ENCODE data around the gene SPATA13. TPM values are rescaled to one million over a fixed set of nuclear protein-coding genes. Genes with fewer than 3 reads are reported as not detected.
"Not testable (repeated sequence)": the region's sequence is repeated elsewhere in the genome, so short reads cannot be mapped to it uniquely, and the experiment has no call there.

Gene SPATA13
- total RNA-seq, 1 experiment from 2014 or later: 10.5 TPM

DNA sequence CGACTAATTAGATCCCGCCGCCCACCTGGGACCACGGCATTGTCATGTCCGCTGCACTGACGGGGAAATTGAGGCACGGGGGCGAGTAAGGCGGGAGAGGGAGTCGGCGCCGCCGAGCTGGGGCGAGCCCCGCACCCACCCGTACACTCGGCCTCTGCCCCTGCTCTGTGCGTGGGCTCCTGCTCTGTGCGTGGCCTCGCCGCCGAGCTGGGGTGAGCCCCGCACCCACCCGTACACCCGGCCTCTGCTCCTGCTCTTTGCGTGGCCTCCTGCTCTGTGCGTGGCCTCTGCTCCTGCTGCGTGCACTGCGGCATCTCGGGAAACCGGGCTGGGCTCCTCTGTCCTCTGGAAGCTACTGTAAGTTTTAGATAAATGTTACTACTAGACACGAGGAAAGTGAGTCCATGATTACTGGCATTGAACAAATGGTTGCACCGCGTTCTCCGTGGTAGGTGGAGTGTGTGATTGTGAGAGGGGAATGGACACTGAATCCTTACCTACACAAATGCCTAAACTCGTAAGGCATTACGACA is 148.0 kb downstream of the SPATA13 start:
- no peak overlapping the region for H3K4me3 ChIP-seq (ENCODE audit: low read depth, low read length)
- CTCF ChIA-PET: no interaction called here
- Mint-ChIP-seq H3K27ac (ENCODE audit: unreplicated experiment) (no peak overlapping the region), H3K36me3 (ENCODE audit: insufficient read depth, unreplicated experiment) (no peaks in the 10 kb centered on the region), H3K4me3 (ENCODE audit: unreplicated experiment) (no peak overlapping the region), H3K27me3 (ENCODE audit: insufficient read depth, unreplicated experiment) (peaks cover 3% of the 10 kb centered on the region), H3K9me3 (ENCODE audit: unreplicated experiment) (no peaks in the 10 kb centered on the region), H3K4me1 (ENCODE audit: low read depth, unreplicated experiment) (peaks cover 6% of the 10 kb centered on the region)
- H3K27me3 ChIP-seq (replicated peaks; ENCODE audit: control insufficient read depth, insufficient read depth, low read length): no peaks in the 10 kb centered on the region
- no peaks in the 10 kb centered on the region for H3K36me3 ChIP-seq (ENCODE audit: control insufficient read depth, insufficient read depth, low read length)
- intact Hi-C loops (cut with micrococcal nuclease; ENCODE audit: unreplicated experiment): no loop called here
- no peaks in the 10 kb centered on the region for H3K9me3 ChIP-seq
- BruUV-seq (replicated peaks): no TSS peak
- TF ChIP-seq, protein P1, sequence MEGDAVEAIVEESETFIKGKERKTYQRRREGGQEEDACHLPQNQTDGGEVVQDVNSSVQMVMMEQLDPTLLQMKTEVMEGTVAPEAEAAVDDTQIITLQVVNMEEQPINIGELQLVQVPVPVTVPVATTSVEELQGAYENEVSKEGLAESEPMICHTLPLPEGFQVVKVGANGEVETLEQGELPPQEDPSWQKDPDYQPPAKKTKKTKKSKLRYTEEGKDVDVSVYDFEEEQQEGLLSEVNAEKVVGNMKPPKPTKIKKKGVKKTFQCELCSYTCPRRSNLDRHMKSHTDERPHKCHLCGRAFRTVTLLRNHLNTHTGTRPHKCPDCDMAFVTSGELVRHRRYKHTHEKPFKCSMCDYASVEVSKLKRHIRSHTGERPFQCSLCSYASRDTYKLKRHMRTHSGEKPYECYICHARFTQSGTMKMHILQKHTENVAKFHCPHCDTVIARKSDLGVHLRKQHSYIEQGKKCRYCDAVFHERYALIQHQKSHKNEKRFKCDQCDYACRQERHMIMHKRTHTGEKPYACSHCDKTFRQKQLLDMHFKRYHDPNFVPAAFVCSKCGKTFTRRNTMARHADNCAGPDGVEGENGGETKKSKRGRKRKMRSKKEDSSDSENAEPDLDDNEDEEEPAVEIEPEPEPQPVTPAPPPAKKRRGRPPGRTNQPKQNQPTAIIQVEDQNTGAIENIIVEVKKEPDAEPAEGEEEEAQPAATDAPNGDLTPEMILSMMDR (IDR thresholded peaks at IDR 0.05; ENCODE audit: insufficient read depth in 1 of 2, low read depth in 1 of 2, low read length in 1 of 2, severe bottlenecking in 1 of 2, unreplicated experiment in 1 of 2): no peak
- POLR2A ChIA-PET: no interaction called here
- no peak for DNase-seq
- peaks cover 19% of the 10 kb centered on the region; the same call in 1 of the 2 replicates for H3K4me1 ChIP-seq

DNA sequence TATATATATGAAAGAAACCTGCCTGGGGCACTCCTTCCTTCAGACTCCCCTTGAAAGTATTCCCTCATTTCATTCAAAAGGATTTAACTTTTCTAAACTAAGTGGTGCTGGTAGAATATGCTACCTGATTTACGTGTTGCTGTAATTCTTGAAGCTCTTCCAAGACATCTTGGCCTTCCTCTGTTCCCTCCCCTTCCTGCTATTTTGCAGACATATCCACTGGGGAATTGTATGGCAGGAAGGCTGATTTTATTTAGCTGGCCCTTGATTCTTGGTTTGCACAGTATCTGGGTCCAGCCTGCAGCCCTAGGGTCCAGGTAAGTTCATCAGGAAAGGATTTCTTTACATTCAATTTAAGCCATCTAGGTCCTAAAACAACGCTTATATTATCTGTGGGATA is 148.8 kb downstream of the SPATA13 start, which contains the start of gene C1QTNF9:
Gene C1QTNF9 (plus strand): TSS at position 281 of the 400 bp plus-strand sequence. CDS start 6,424 bp downstream, outside the sequence.
- BruUV-seq (replicated peaks); CTCF ChIA-PET; H3K36me3 Mint-ChIP-seq (ENCODE audit: insufficient read depth, unreplicated experiment): not testable (repeated sequence)

DNA sequence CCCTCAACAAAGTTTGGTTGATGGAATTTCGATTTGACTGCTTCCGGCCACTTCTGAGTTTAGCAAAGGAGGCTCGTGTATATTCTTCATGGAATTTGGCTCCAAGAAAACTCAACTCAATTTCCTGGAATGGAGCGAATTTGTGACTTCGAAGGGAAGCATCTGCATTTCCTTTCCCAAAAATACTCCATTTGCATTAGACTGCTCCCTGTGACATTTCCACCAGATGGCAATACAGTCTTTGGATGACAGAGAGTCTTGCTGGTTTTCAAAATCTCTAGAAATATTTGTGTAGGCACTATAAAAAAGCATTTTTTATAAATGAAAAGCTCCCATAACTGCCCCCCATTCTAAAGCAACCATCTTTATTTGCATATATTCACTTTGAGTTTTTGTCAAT is 152.9 kb downstream of the SPATA13 start:
- Histone ChIP-seq H3K4me3 (ENCODE audit: low read depth, low read length) (no peak overlapping the region), H3K4me1 (no peaks in the 10 kb centered on the region), H3K9me3 (no peaks in the 10 kb centered on the region), H3K36me3 (ENCODE audit: control insufficient read depth, insufficient read depth, low read length) (no peaks in the 10 kb centered on the region), H3K27me3 (replicated peaks; ENCODE audit: control insufficient read depth, insufficient read depth, low read length) (no peaks in the 10 kb centered on the region; the same call in 1 of the 2 replicates)
- no peak overlapping the region for H3K27ac Mint-ChIP-seq (ENCODE audit: unreplicated experiment)
- intact Hi-C loops (cut with micrococcal nuclease; ENCODE audit: unreplicated experiment): no loop called here
- H3K4me1 Mint-ChIP-seq (ENCODE audit: low read depth, unreplicated experiment): no peaks in the 10 kb centered on the region
- H3K27me3 Mint-ChIP-seq (ENCODE audit: insufficient read depth, unreplicated experiment): peaks cover 15% of the 10 kb centered on the region
- H3K9me3 Mint-ChIP-seq (ENCODE audit: unreplicated experiment): no peaks in the 10 kb centered on the region
- H3K36me3 Mint-ChIP-seq (ENCODE audit: insufficient read depth, unreplicated experiment): no peaks in the 10 kb centered on the region
- TF ChIP-seq, protein P1 (IDR thresholded peaks at IDR 0.05; ENCODE audit: insufficient read depth in 1 of 2, low read depth in 1 of 2, low read length in 1 of 2, severe bottlenecking in 1 of 2, unreplicated experiment in 1 of 2): peak in 1 of 2 experiments; percentile 15
- BruUV-seq (replicated peaks): no TSS peak
- no peak for DNase-seq
- H3K4me3 Mint-ChIP-seq (ENCODE audit: unreplicated experiment): no peak overlapping the region
- POLR2A ChIA-PET: no interaction called here
- CTCF ChIA-PET: no interaction called here

More for the DNA sequence above, 148.8 kb downstream of the SPATA13 start, which contains the start of gene C1QTNF9:
- H3K27me3 ChIP-seq (replicated peaks; ENCODE audit: control insufficient read depth, insufficient read depth, low read length); H3K27ac Mint-ChIP-seq (ENCODE audit: unreplicated experiment); POLR2A ChIA-PET; DNase-seq; H3K9me3 ChIP-seq; H3K4me1 Mint-ChIP-seq (ENCODE audit: low read depth, unreplicated experiment); H3K27me3 Mint-ChIP-seq (ENCODE audit: insufficient read depth, unreplicated experiment); H3K4me3 Mint-ChIP-seq (ENCODE audit: unreplicated experiment); intact Hi-C loops (cut with micrococcal nuclease; ENCODE audit: unreplicated experiment); H3K4me3 ChIP-seq (ENCODE audit: low read depth, low read length); H3K36me3 ChIP-seq (ENCODE audit: control insufficient read depth, insufficient read depth, low read length); H3K9me3 Mint-ChIP-seq (ENCODE audit: unreplicated experiment): not testable (repeated sequence)
- H3K4me1 ChIP-seq: peaks cover 19% of the 10 kb centered on the region; the same call in 1 of the 2 replicates

DNA sequence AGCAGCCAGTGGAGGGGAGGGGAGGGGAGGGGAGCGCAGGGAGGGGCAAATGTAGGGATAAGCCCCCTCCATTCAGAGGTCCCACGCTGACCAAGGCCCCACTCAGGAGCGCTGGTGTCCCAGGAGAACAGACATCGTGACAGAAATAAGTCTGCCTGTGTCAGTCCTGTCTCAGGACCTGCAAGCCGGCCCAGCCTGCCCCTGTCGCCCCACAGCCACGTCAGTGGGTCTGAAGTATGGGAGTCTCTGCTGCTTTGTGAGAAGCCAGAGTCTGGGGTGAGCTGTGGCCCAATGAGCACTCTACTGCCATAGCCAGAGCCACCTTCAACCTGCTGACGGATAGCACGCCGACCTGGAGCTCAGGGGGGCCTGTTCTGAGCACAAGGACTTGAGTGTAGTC is 157.3 kb downstream of the SPATA13 start:
- intact Hi-C loops (cut with micrococcal nuclease; ENCODE audit: unreplicated experiment); H3K4me3 ChIP-seq (ENCODE audit: low read depth, low read length); DNase-seq; H3K9me3 ChIP-seq; POLR2A ChIA-PET; H3K4me1 ChIP-seq; BruUV-seq (replicated peaks); H3K9me3 Mint-ChIP-seq (ENCODE audit: unreplicated experiment); H3K4me3 Mint-ChIP-seq (ENCODE audit: unreplicated experiment); CTCF ChIA-PET; H3K27ac Mint-ChIP-seq (ENCODE audit: unreplicated experiment); H3K4me1 Mint-ChIP-seq (ENCODE audit: low read depth, unreplicated experiment); H3K36me3 ChIP-seq (ENCODE audit: control insufficient read depth, insufficient read depth, low read length); H3K36me3 Mint-ChIP-seq (ENCODE audit: insufficient read depth, unreplicated experiment); H3K27me3 ChIP-seq (replicated peaks; ENCODE audit: control insufficient read depth, insufficient read depth, low read length): not testable (repeated sequence)
- H3K27me3 Mint-ChIP-seq (ENCODE audit: insufficient read depth, unreplicated experiment): peaks cover 12% of the 10 kb centered on the region

DNA sequence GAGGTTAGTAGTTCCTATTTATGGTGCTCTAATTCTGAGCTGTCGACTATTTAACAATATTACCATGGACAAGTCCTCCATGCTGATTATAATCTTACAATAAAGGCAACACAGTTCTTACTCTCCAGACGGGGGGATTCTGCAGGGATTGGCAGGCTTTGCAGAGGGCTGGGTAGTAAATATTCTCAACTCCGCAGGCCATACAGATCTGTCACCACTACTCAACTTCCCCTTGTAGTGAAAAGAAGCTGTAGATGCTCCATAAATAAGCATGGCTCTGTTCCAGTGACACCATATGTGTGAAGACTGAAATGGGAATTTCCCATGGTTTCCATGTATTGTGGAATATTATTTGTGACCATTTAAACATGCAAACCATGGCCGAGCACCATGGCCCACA is 158.4 kb downstream of the SPATA13 start:
- H3K4me1 Mint-ChIP-seq (ENCODE audit: low read depth, unreplicated experiment); H3K36me3 ChIP-seq (ENCODE audit: control insufficient read depth, insufficient read depth, low read length); H3K4me1 ChIP-seq; H3K36me3 Mint-ChIP-seq (ENCODE audit: insufficient read depth, unreplicated experiment); H3K4me3 ChIP-seq (ENCODE audit: low read depth, low read length); intact Hi-C loops (cut with micrococcal nuclease; ENCODE audit: unreplicated experiment); H3K27ac Mint-ChIP-seq (ENCODE audit: unreplicated experiment); H3K9me3 Mint-ChIP-seq (ENCODE audit: unreplicated experiment); CTCF ChIA-PET; DNase-seq; H3K27me3 ChIP-seq (replicated peaks; ENCODE audit: control insufficient read depth, insufficient read depth, low read length); H3K4me3 Mint-ChIP-seq (ENCODE audit: unreplicated experiment); BruUV-seq (replicated peaks); POLR2A ChIA-PET; H3K9me3 ChIP-seq: not testable (repeated sequence)
- peaks cover 14% of the 10 kb centered on the region for H3K27me3 Mint-ChIP-seq (ENCODE audit: insufficient read depth, unreplicated experiment)

DNA sequence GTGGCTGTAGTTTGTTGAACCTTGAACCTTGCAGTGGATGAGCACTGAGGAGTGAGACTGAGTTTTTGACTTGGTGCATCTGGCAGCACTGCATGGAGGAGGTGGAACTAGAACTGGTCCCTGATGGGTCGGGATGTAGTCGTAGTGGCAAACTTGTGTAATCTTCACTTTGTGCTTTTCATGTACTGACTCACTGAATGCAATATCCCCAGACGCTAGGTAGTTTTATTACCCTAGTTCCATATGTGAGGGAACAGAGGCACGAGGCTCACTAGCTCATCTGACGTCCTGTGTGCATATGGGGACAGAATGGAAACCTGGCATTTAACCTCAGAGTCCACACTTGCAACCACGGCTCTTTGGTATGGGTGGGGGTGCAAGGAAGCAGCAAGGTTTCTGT is 159.1 kb downstream of the SPATA13 start:
- intact Hi-C loops (cut with micrococcal nuclease; ENCODE audit: unreplicated experiment): loop anchor here (10.0 kb wide), 1 partner anchor 235 kb away; no protein-coding TSS in a partner anchor
- H3K27me3 ChIP-seq (replicated peaks; ENCODE audit: control insufficient read depth, insufficient read depth, low read length); H3K4me1 Mint-ChIP-seq (ENCODE audit: low read depth, unreplicated experiment); CTCF ChIA-PET; BruUV-seq (replicated peaks); H3K4me1 ChIP-seq; H3K4me3 ChIP-seq (ENCODE audit: low read depth, low read length); H3K9me3 Mint-ChIP-seq (ENCODE audit: unreplicated experiment); H3K36me3 ChIP-seq (ENCODE audit: control insufficient read depth, insufficient read depth, low read length); DNase-seq; H3K4me3 Mint-ChIP-seq (ENCODE audit: unreplicated experiment); H3K36me3 Mint-ChIP-seq (ENCODE audit: insufficient read depth, unreplicated experiment); H3K27ac Mint-ChIP-seq (ENCODE audit: unreplicated experiment); H3K9me3 ChIP-seq; POLR2A ChIA-PET: not testable (repeated sequence)
- peaks cover 16% of the 10 kb centered on the region for H3K27me3 Mint-ChIP-seq (ENCODE audit: insufficient read depth, unreplicated experiment)

All from Caco-2 (cell line).